Loucy (cell line): ENCODE measurements around the gene PSPH.

Experiments
- EZH2phosphoT487 ChIP-seq: fragments of 200-600 bp; IDR thresholded peaks from 2 replicates; pipeline ENCODE4 v1.6.1; 2018; ENCODE audit warnings: antibody characterized with exemption, mild to moderate bottlenecking, moderate library complexity, borderline replicate concordance
- TF ChIP-seq, protein P1 (sequence below): fragments of 200-600 bp; sonication (generic); conservative IDR thresholded peaks from 2 replicates; pipeline ENCODE4 v1.5.1; 2014; ENCODE audit warnings: mild to moderate bottlenecking, antibody characterized with exemption, low read length

DNA sequence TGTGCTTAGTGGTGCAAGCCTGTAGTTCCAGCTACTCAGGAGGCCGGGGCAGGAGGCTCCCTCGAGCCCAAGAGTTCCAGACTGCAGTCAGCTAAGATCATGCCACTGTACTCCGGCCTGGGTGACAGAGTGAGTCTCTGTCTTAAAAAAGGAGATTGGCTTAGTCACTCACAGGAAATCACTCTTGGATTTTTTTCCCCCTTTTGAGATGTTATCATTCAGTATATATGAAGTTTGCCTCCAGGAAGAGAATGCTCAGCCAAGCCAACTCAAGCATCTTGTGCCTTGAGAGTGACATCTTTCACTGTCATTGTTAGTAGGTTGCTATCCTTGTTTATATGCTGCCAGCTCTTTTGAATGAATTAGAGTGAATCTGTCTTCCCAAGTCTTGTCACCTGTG lies 58.9 kb downstream of the PSPH start:
- TF ChIP-seq, protein P1, sequence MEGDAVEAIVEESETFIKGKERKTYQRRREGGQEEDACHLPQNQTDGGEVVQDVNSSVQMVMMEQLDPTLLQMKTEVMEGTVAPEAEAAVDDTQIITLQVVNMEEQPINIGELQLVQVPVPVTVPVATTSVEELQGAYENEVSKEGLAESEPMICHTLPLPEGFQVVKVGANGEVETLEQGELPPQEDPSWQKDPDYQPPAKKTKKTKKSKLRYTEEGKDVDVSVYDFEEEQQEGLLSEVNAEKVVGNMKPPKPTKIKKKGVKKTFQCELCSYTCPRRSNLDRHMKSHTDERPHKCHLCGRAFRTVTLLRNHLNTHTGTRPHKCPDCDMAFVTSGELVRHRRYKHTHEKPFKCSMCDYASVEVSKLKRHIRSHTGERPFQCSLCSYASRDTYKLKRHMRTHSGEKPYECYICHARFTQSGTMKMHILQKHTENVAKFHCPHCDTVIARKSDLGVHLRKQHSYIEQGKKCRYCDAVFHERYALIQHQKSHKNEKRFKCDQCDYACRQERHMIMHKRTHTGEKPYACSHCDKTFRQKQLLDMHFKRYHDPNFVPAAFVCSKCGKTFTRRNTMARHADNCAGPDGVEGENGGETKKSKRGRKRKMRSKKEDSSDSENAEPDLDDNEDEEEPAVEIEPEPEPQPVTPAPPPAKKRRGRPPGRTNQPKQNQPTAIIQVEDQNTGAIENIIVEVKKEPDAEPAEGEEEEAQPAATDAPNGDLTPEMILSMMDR, result no peak
- TF ChIP-seq EZH2phosphoT487, result no peak
